HCT116 (cell line): Measurements from ENCODE around the gene SLC39A12. TPM values are rescaled to one million over a fixed set of nuclear protein-coding genes. Genes with fewer than 3 reads are reported as not detected.

ENCODE experiments used
- ATAC-seq: fragments of 200-7000 bp; cut with Tn5 transposase; 2 replicates; pipeline ENCODE4 v1.9.1; 2020; ENCODE audit warnings: mild to moderate bottlenecking, moderate library complexity
- BruUV-seq: library from RNA; stranded (reverse); fragments of 400-500 nt; replicated peaks from 2 replicates; lab custom pipeline; 2021; lab: Mats Ljungman, UMichigan
- CTCF ChIA-PET: fragments of 300-600 bp; sonication (Branson Sonifier 250); formaldehyde crosslinking; loops from one replicate; lab custom pipeline; 2021; ENCODE audit warnings: antibody characterized with exemption; lab: Charles Lee
- POLR2A ChIA-PET: fragments of 300-600, 350-600 bp; sonication (Branson Sonifier 250); formaldehyde crosslinking; loops from one replicate; lab custom pipeline; 2021; ENCODE audit warnings: antibody characterized with exemption; lab: Charles Lee
- RAD21 ChIA-PET, 2 experiments: fragments of 300-600 bp; sonication (Branson Sonifier 250); formaldehyde crosslinking; loops; one replicate each; lab custom pipeline; 2023; ENCODE audit warnings: low total read pairs in 2 of 2; ENCODE audit not compliant: uncharacterized antibody in 2 of 2, unreplicated experiment in 2 of 2, low non-redundant PET in 1 of 2; lab: Charles Lee
- DNase-seq: peaks from one replicate; pipeline ENCODE4 v3.0.0-alpha.2; 2010; ENCODE audit warnings: low read depth, low spot score
- H2AFZ ChIP-seq: fragments of 200-600 bp; shearing (Covaris generic), sonication (generic); 2 replicates; pipeline ENCODE4 v1.6.1; 2017; ENCODE audit warnings: low read depth, mixed run types, mixed read lengths, antibody characterized with exemption, low read length; ENCODE audit not compliant: poor library complexity, severe bottlenecking
- H3K27ac ChIP-seq: 2 replicates; pipeline ENCODE4 v1.5.1; 2012; ENCODE audit warnings: low read depth, low read length
- H3K27me3 ChIP-seq: fragments of 200-600 bp; sonication (generic); 2 replicates; pipeline ENCODE4 v1.6.1; 2016; ENCODE audit warnings: mixed run types, low read length, mixed read lengths; ENCODE audit not compliant: insufficient read depth
- H3K36me3 ChIP-seq, 2 experiments: fragments of 200-500 bp in 1 of 2; fragments of 200-600 bp in 1 of 2; sonication (Bioruptor generic) in 1 of 2; sonication (generic) in 1 of 2; 2 replicates each; pipeline versions ENCODE4 v1.5.1 to v1.6.1; 2014 to 2016; ENCODE audit warnings: low read length in 2 of 2, inconsistent platforms in 1 of 2, mixed read lengths in 1 of 2, mixed run types in 1 of 2; ENCODE audit not compliant: insufficient read depth in 2 of 2, control insufficient read depth in 1 of 2
- H3K4me1 ChIP-seq, 2 experiments: fragments of 200-600 bp in 1 of 2; sonication (generic) in 1 of 2; 2 replicates each; pipeline versions ENCODE4 v1.5.1 to v1.6.1; 2012 to 2017; ENCODE audit warnings: low read length in 2 of 2, inconsistent platforms in 1 of 2, mild to moderate bottlenecking in 1 of 2, mixed read lengths in 1 of 2, mixed run types in 1 of 2, moderate library complexity in 1 of 2; ENCODE audit not compliant: insufficient read depth in 2 of 2, control insufficient read depth in 1 of 2
- H3K4me2 ChIP-seq: fragments of 200-600 bp; sonication (generic); 2 replicates; pipeline ENCODE4 v1.6.1; 2017; ENCODE audit warnings: mixed run types, low read length, mixed read lengths
- H3K4me3 ChIP-seq, 2 experiments: fragments of 200-600 bp in 1 of 2; sonication (generic) in 1 of 2; replicated peaks in 1 of 2; 2 replicates each; pipeline ENCODE4 v1.5.1; 2011 to 2016; ENCODE audit warnings: low read length in 2 of 2, control low read depth in 1 of 2, low read depth in 1 of 2, mild to moderate bottlenecking in 1 of 2, mixed read lengths in 1 of 2, mixed run types in 1 of 2
- H3K79me2 ChIP-seq: fragments of 200-600 bp; sonication (generic); 2 replicates; pipeline ENCODE4 v1.6.1; 2017; ENCODE audit warnings: mild to moderate bottlenecking, mixed run types, low read length, moderate library complexity, mixed read lengths; ENCODE audit not compliant: insufficient read depth
- H3K9ac ChIP-seq: fragments of 200-600 bp; sonication (generic); 2 replicates; pipeline ENCODE4 v1.6.1; 2016; ENCODE audit warnings: low read length, mixed read lengths
- H3K9me2 ChIP-seq: fragments of 200-600 bp; sonication (generic), shearing (Covaris generic); 2 replicates; pipeline ENCODE4 v1.6.1; 2017; ENCODE audit warnings: mixed run types, mild to moderate bottlenecking, moderate library complexity; ENCODE audit not compliant: insufficient read depth
- H3K9me3 ChIP-seq, 2 experiments: fragments of 200-500 bp in 1 of 2; fragments of 200-600 bp in 1 of 2; sonication (Bioruptor generic) in 1 of 2; sonication (generic) in 1 of 2; 2 replicates each; pipeline ENCODE4 v1.6.1; 2014 to 2017; ENCODE audit warnings: low read length in 2 of 2, mixed read lengths in 2 of 2, inconsistent platforms in 1 of 2, low read depth in 1 of 2, mild to moderate bottlenecking in 1 of 2, mixed run types in 1 of 2, moderate library complexity in 1 of 2; ENCODE audit not compliant: control insufficient read depth in 1 of 2, insufficient read depth in 1 of 2
- H4K20me1 ChIP-seq: fragments of 200-600 bp; sonication (generic), shearing (Covaris generic); 2 replicates; pipeline ENCODE4 v1.6.1; 2017; ENCODE audit warnings: mixed run types, mild to moderate bottlenecking, moderate library complexity; ENCODE audit not compliant: insufficient read depth
- JUND ChIP-seq: IDR thresholded peaks from 2 replicates; pipeline ENCODE4 v1.6.1; 2012
- POLR2A ChIP-seq: IDR thresholded peaks from 2 replicates; pipeline ENCODE4 v1.7.0; 2011; ENCODE audit warnings: borderline replicate concordance; ENCODE audit not compliant: insufficient read depth, insufficient read length; ENCODE audit errors: extremely low read depth
- SP1 ChIP-seq: IDR thresholded peaks from 2 replicates; pipeline ENCODE4 v1.6.1; 2012; ENCODE audit warnings: low read depth
- SRF ChIP-seq: IDR thresholded peaks from 2 replicates; pipeline ENCODE4 v1.6.1; 2012; ENCODE audit warnings: low read depth
- intact Hi-C: fragments of 100-400 bp; cut with micrococcal nuclease; formaldehyde crosslinking; loops from 2 replicates; pipeline ENCODE4 v1.10.0; 2022
- total RNA-seq: library from RNA; stranded (reverse); gene quantifications from one replicate; pipeline ENCODE4 v1.2.1, GENCODE V29; 2021; ENCODE audit not compliant: unreplicated experiment
- TF ChIP-seq, protein P1 (sequence below), 3 experiments: fragments of 200-600 bp in 1 of 3; sonication (generic) in 1 of 3; IDR thresholded peaks in 2 of 3; conservative IDR thresholded peaks in 1 of 3; 2 replicates each; pipeline ENCODE4 v1.5.1; 2012 to 2017; ENCODE audit warnings: low read depth in 2 of 3, low read length in 2 of 3, antibody characterized with exemption in 1 of 3, borderline replicate concordance in 1 of 3, control low read depth in 1 of 3, mild to moderate bottlenecking in 1 of 3, mixed read lengths in 1 of 3, mixed run types in 1 of 3, moderate library complexity in 1 of 3; ENCODE audit not compliant: insufficient read depth in 1 of 3
- TF ChIP-seq, protein P2 (sequence below): IDR thresholded peaks from 2 replicates; pipeline ENCODE4 v1.6.1; 2011; ENCODE audit warnings: mild to moderate bottlenecking, low read length, moderate library complexity; ENCODE audit not compliant: insufficient replicate concordance; ENCODE audit errors: extremely low read depth

SLC39A12 gene
- total RNA-seq, 1 experiment from 2014 or later, result not detected

DNA sequence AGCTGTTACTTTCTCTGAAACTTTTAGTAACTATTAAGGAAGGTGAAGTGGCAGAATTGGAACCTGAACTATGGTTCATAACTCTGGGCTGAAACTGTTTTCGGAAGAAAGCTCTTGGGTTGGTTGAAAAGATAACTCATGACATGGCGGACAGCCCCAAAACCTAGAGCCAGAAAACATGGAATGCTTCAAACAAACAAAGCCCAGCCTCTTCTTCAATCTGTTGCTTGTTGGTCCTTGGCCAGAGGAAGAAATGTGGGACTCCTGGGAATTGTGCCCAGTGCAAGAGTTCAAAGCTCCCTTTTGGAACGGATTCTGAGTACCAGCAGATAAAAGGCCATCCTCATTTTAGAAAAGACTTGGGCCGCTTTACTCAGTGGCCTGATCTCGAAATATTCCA lies 135.6 kb downstream of the SLC39A12 start:
- H3K27ac ChIP-seq, result no peak overlapping the region
- H3K9me3 ChIP-seq, result no peaks in the 10 kb centered on the region
- DNase-seq (no peak), ATAC-seq (no peak)
- H4K20me1 ChIP-seq, result no peaks in the 10 kb centered on the region
- ChIA-PET CTCF (no interaction called here), POLR2A (no interaction called here), RAD21 (no interaction called here)
- no peaks in the 10 kb centered on the region for H3K79me2 ChIP-seq
- H3K36me3 ChIP-seq, result no peaks in the 10 kb centered on the region
- no peak overlapping the region for H3K4me2 ChIP-seq
- no TSS peak for BruUV-seq
- no peak overlapping the region for H3K9ac ChIP-seq
- no peaks in the 10 kb centered on the region for H3K4me1 ChIP-seq
- no peak overlapping the region for H2AFZ ChIP-seq
- H3K27me3 ChIP-seq, result peaks cover 15% of the 10 kb centered on the region
- no peaks in the 10 kb centered on the region for H3K9me2 ChIP-seq
- intact Hi-C loops, result no loop called here
- no peak for TF ChIP-seq SP1
- TF ChIP-seq SRF, result no peak
- TF ChIP-seq, protein P1, sequence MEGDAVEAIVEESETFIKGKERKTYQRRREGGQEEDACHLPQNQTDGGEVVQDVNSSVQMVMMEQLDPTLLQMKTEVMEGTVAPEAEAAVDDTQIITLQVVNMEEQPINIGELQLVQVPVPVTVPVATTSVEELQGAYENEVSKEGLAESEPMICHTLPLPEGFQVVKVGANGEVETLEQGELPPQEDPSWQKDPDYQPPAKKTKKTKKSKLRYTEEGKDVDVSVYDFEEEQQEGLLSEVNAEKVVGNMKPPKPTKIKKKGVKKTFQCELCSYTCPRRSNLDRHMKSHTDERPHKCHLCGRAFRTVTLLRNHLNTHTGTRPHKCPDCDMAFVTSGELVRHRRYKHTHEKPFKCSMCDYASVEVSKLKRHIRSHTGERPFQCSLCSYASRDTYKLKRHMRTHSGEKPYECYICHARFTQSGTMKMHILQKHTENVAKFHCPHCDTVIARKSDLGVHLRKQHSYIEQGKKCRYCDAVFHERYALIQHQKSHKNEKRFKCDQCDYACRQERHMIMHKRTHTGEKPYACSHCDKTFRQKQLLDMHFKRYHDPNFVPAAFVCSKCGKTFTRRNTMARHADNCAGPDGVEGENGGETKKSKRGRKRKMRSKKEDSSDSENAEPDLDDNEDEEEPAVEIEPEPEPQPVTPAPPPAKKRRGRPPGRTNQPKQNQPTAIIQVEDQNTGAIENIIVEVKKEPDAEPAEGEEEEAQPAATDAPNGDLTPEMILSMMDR (IDR thresholded peaks at IDR 0.05 in 2 of 3, conservative IDR thresholded peaks at IDR 0.05 in 1 of 3; ENCODE audit: borderline replicate concordance in 1 of 3, insufficient read depth in 1 of 3, low read depth in 2 of 3, low read length in 2 of 3), result no peak
- TF ChIP-seq, protein P2, sequence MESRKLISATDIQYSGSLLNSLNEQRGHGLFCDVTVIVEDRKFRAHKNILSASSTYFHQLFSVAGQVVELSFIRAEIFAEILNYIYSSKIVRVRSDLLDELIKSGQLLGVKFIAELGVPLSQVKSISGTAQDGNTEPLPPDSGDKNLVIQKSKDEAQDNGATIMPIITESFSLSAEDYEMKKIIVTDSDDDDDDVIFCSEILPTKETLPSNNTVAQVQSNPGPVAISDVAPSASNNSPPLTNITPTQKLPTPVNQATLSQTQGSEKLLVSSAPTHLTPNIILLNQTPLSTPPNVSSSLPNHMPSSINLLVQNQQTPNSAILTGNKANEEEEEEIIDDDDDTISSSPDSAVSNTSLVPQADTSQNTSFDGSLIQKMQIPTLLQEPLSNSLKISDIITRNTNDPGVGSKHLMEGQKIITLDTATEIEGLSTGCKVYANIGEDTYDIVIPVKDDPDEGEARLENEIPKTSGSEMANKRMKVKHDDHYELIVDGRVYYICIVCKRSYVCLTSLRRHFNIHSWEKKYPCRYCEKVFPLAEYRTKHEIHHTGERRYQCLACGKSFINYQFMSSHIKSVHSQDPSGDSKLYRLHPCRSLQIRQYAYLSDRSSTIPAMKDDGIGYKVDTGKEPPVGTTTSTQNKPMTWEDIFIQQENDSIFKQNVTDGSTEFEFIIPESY, result no peak
- TF ChIP-seq POLR2A, result no peak
- TF ChIP-seq JUND, result no peak
- no peak overlapping the region for H3K4me3 ChIP-seq

Other genes with a start within 250 kb of the SLC39A12 start
- 0.07 TPM for gene TMEM236, start 199.7 kb upstream of the SLC39A12 start, total RNA-seq
- 0.37 TPM for gene MRC1, start 142.6 kb upstream of the SLC39A12 start, total RNA-seq
- gene CACNB2, start 188.5 kb downstream of the SLC39A12 start, total RNA-seq, result 0.71 TPM